ENCODE data around the gene SPACA5B. TPM values are rescaled to one million over a fixed set of nuclear protein-coding genes. Genes with fewer than 3 reads are reported as not detected.
"Not testable (repeated sequence)": the region's sequence is repeated elsewhere in the genome, so short reads cannot be mapped to it uniquely, and the experiment has no call there.

Gene SPACA5B
- total RNA-seq, 5 donors from 2014 or later (not counting 1 experiment from before 2014, with no cell fraction given), result not detected

DNA sequence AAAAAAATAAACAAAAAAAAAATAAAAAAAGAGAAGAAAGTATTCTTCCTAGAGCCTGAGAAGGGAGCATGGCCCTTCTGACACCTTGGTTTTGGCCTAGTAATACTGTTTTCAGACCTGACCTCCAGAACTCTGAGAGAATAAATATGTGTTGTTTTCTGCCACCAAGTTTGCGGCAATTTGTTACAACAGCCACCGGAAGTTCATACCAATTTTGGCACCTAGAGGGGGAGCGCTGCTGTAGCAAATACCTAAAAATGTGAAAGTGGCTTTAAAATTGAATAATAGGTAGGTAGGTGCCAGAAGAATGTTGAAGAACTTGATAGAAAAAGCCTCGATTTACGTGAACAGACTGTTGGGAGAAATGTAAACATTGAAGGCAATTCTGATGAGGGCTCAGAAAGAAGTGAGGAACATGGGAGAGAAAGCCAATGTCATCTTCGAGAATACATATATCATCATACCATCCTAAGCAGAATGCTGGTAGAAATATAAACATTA, 27.5 kb upstream of the SPACA5B start:
- Mint-ChIP-seq H3K27ac (no peak overlapping the region), H3K4me1 (peaks cover 0 to 3% (median 0%) of the 10 kb centered on the region in 3 donors), H3K36me3 (no peaks in the 10 kb centered on the region), H3K27me3 (peaks cover 0 to 3% of the 10 kb centered on the region in 2 donors), H3K4me3 (no peak overlapping the region), H3K9me3 (peaks cover 0 to 5% (median 0%) of the 10 kb centered on the region in 3 donors)
- Histone ChIP-seq H3K36me3 (ENCODE audit: control insufficient read depth in 2 of 2, extremely low read depth in 1 of 2, insufficient read depth in 1 of 2, low read length in 1 of 2) (no peaks in the 10 kb centered on the region), H3K27ac (ENCODE audit: low read length) (no peak overlapping the region), H3K4me1 (ENCODE audit: control insufficient read depth in 1 of 2, extremely low read depth in 1 of 2, insufficient read depth in 2 of 2, low read length in 2 of 2) (no peaks in the 10 kb centered on the region), H3K4me3 (ENCODE audit: control insufficient read depth in 1 of 2, extremely low read depth in 1 of 2, low read length in 1 of 2) (no peak overlapping the region), H3K27me3 (replicated peaks in 1 of 2; ENCODE audit: control insufficient read depth in 2 of 2, extremely low read depth in 1 of 2, insufficient read depth in 2 of 2, low read length in 1 of 2) (no peaks in the 10 kb centered on the region), H3K9me3 (no peaks in the 10 kb centered on the region)
- DNase-seq (no peak), ATAC-seq (replicated peaks in 1 of 4) (no peak)
- CTCF ChIA-PET, result no interaction called here
- POLR2A ChIA-PET, result no interaction called here
- 100% methylated on average over 2 of the region's 6 CpGs for WGBS (ENCODE audit: insufficient coverage)

DNA sequence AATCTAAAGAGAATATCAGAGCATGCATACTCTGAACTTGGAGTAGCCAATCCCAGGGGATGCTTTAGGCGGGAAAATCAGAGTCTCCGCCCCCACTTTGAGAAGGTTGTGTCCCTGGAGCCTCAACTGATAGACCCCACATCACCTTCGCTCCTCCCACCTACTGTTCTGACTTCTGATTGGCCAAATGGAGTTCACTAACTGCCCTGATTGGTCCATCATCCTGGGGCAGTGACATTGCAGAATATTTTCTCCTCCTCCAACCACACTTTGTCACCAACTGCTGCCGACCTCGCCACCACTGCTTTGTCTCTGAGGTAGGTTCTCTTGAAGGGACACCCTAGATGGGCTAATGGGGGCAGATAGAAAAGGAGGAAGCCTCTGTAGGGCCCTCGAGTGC, 22.7 kb upstream of the SPACA5B start:
- DNase-seq (no peak), ATAC-seq (replicated peaks in 1 of 4) (no peak)
- Histone ChIP-seq H3K9me3 (no peaks in the 10 kb centered on the region), H3K4me1 (ENCODE audit: control insufficient read depth in 1 of 2, extremely low read depth in 1 of 2, insufficient read depth in 2 of 2, low read length in 2 of 2) (no peaks in the 10 kb centered on the region), H3K36me3 (ENCODE audit: control insufficient read depth in 2 of 2, extremely low read depth in 1 of 2, insufficient read depth in 1 of 2, low read length in 1 of 2) (no peaks in the 10 kb centered on the region), H3K27ac (ENCODE audit: low read length) (no peak overlapping the region), H3K4me3 (ENCODE audit: control insufficient read depth in 1 of 2, extremely low read depth in 1 of 2, low read length in 1 of 2) (no peak overlapping the region), H3K27me3 (replicated peaks in 1 of 2; ENCODE audit: control insufficient read depth in 2 of 2, extremely low read depth in 1 of 2, insufficient read depth in 2 of 2, low read length in 1 of 2) (no peaks in the 10 kb centered on the region)
- H3K27me3 Mint-ChIP-seq, result peaks cover 3 to 4% of the 10 kb centered on the region in 2 donors
- CTCF ChIA-PET, result no interaction called here
- peaks cover 0 to 3% (median 0%) of the 10 kb centered on the region in 3 donors for H3K4me1 Mint-ChIP-seq
- POLR2A ChIA-PET, result no interaction called here
- no peak overlapping the region for H3K4me3 Mint-ChIP-seq
- H3K27ac Mint-ChIP-seq, result no peak overlapping the region
- H3K9me3 Mint-ChIP-seq, result no peaks in the 10 kb centered on the region
- WGBS (ENCODE audit: insufficient coverage), result no CpG with 5 or more reads among the region's 6 CpGs
- no peaks in the 10 kb centered on the region for H3K36me3 Mint-ChIP-seq

DNA sequence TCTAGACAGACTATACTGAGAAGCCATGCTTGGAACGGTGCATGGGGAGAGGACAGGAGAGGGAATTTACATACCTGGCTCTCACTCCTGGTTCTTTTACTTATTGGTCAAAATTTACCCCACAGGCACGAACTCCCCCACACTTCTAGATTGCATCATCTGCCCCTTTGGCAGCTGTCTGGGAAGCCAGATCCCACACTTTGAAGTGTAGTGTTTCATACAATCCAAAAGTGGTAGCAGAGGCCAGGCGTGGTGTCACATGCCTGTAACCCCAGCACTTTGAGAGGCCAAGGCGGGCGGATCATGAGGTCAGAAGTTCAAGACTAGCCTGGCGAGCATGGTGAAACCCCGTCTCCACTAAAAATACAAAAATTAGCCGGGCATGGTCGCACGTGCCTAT, 5.1 kb upstream of the SPACA5B start:
- H3K36me3 Mint-ChIP-seq; H3K4me3 ChIP-seq (ENCODE audit: control insufficient read depth in 1 of 2, extremely low read depth in 1 of 2, low read length in 1 of 2); POLR2A ChIA-PET; CTCF ChIA-PET; H3K4me1 ChIP-seq (ENCODE audit: control insufficient read depth in 1 of 2, extremely low read depth in 1 of 2, insufficient read depth in 2 of 2, low read length in 2 of 2); H3K27ac ChIP-seq (ENCODE audit: low read length); H3K9me3 Mint-ChIP-seq; H3K27ac Mint-ChIP-seq; ATAC-seq (replicated peaks in 1 of 4); DNase-seq; H3K4me3 Mint-ChIP-seq; H3K4me1 Mint-ChIP-seq; H3K36me3 ChIP-seq (ENCODE audit: control insufficient read depth in 2 of 2, extremely low read depth in 1 of 2, insufficient read depth in 1 of 2, low read length in 1 of 2); H3K9me3 ChIP-seq; H3K27me3 ChIP-seq (replicated peaks in 1 of 2; ENCODE audit: control insufficient read depth in 2 of 2, extremely low read depth in 1 of 2, insufficient read depth in 2 of 2, low read length in 1 of 2): not testable (repeated sequence)
- 88% methylated on average over 3 of the region's 10 CpGs for WGBS (ENCODE audit: insufficient coverage)
- H3K27me3 Mint-ChIP-seq, result peaks cover 0 to 18% of the 10 kb centered on the region in 2 donors

DNA sequence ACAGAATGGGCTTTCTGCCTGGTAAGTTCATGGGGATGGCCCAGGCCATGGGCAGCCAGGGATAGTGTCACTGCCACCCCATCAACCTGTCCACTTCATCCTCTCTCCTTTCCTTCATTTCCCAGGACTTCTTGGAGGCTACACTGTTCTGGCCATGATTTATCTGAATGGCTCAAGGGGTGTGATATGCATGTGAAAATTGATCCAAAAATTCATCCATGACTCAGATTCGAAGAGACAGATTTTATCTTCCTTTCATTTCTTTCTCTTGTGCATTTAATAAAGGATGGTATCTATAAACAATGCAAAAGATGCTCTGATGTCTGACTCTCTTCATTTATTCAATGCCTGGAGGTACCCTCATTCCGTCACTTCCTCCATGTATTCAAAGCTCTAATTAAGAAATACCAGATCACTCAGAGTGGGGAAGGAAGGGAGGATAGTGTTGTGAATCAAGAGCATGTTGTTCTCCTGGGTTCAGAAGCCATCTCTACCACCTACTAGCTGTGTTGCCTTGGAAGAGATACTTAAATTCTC, 1.9 kb downstream of the SPACA5B start:
- H3K4me1 ChIP-seq (ENCODE audit: control insufficient read depth in 1 of 2, extremely low read depth in 1 of 2, insufficient read depth in 2 of 2, low read length in 2 of 2); H3K4me3 Mint-ChIP-seq; H3K9me3 Mint-ChIP-seq; H3K4me1 Mint-ChIP-seq; POLR2A ChIA-PET; CTCF ChIA-PET; H3K27me3 ChIP-seq (replicated peaks in 1 of 2; ENCODE audit: control insufficient read depth in 2 of 2, extremely low read depth in 1 of 2, insufficient read depth in 2 of 2, low read length in 1 of 2); DNase-seq; H3K36me3 ChIP-seq (ENCODE audit: control insufficient read depth in 2 of 2, extremely low read depth in 1 of 2, insufficient read depth in 1 of 2, low read length in 1 of 2); H3K27ac Mint-ChIP-seq; H3K9me3 ChIP-seq; H3K36me3 Mint-ChIP-seq; H3K27me3 Mint-ChIP-seq; H3K27ac ChIP-seq (ENCODE audit: low read length); ATAC-seq (replicated peaks in 1 of 4); H3K4me3 ChIP-seq (ENCODE audit: control insufficient read depth in 1 of 2, extremely low read depth in 1 of 2, low read length in 1 of 2): not testable (repeated sequence)
- no CpG with 5 or more reads among the region's 2 CpGs for WGBS (ENCODE audit: insufficient coverage)

DNA sequence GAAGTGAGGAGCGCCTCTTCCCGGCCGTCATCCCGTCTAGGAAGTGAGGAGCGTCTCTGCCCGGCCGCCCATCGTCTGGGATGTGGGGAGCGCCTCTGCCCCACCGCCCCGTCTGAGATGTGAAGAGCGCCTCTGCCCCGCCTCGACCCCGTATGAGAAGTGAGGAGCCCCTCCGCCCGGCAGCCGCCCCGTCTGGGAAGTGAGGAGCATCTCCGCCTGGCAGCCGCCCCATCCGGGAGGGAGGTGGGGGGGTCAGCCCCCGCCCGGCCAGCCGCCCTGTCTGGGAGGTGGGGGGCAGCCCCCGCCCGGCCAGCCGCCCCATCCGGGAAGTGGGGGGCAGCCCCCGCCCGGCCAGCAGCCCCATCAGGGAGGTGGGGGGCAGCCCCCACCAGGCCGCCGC, 8.7 kb downstream of the SPACA5B start:
- H3K27ac Mint-ChIP-seq; H3K36me3 Mint-ChIP-seq; H3K4me1 ChIP-seq (ENCODE audit: control insufficient read depth in 1 of 2, extremely low read depth in 1 of 2, insufficient read depth in 2 of 2, low read length in 2 of 2); ATAC-seq (replicated peaks in 1 of 4); H3K9me3 Mint-ChIP-seq; CTCF ChIA-PET; H3K4me3 ChIP-seq (ENCODE audit: control insufficient read depth in 1 of 2, extremely low read depth in 1 of 2, low read length in 1 of 2); H3K9me3 ChIP-seq; POLR2A ChIA-PET; H3K36me3 ChIP-seq (ENCODE audit: control insufficient read depth in 2 of 2, extremely low read depth in 1 of 2, insufficient read depth in 1 of 2, low read length in 1 of 2); DNase-seq; H3K4me3 Mint-ChIP-seq; H3K27me3 Mint-ChIP-seq; H3K27me3 ChIP-seq (replicated peaks in 1 of 2; ENCODE audit: control insufficient read depth in 2 of 2, extremely low read depth in 1 of 2, insufficient read depth in 2 of 2, low read length in 1 of 2); H3K27ac ChIP-seq (ENCODE audit: low read length): not testable (repeated sequence)
- peaks cover 15 to 23% (median 17%) of the 10 kb centered on the region in 3 donors for H3K4me1 Mint-ChIP-seq
- WGBS (ENCODE audit: insufficient coverage), result no CpG with 5 or more reads among the region's 33 CpGs

DNA sequence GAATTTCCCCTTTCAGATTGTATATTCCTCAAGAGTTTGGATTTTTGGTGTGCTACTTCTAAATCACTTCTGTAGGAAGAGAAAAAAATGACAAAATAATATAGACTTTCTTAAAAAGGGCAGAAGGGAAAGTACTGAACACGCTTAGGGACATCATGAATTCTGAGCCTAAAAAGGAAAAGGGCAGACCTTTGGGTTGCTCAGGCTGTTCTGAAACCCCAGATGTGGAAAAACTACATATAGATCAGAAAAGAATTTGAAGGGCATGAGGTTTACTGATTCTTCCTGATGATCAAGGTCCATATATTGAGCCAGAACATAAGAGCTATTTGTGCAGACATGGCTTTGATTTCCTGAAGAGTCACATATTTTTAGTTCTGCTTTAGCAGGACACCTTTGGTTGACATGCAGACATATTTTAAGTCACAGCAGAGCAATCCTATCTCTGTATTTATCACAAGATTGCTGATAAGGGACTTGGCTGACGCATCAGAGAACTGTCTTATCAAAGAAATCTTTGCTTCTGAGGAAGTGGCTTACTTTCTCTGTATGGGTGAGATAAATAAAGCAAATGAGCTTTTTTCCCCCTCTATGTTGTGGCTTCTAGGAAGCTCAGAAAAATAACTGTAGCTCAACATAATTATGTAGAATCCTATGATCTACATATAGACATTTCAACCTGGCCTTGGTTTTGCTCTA, 11.5 kb downstream of the SPACA5B start:
- H3K36me3 ChIP-seq (ENCODE audit: control insufficient read depth in 2 of 2, extremely low read depth in 1 of 2, insufficient read depth in 1 of 2, low read length in 1 of 2); H3K27me3 Mint-ChIP-seq; H3K4me3 ChIP-seq (ENCODE audit: control insufficient read depth in 1 of 2, extremely low read depth in 1 of 2, low read length in 1 of 2); H3K9me3 Mint-ChIP-seq; H3K27ac Mint-ChIP-seq; H3K9me3 ChIP-seq; H3K27me3 ChIP-seq (replicated peaks in 1 of 2; ENCODE audit: control insufficient read depth in 2 of 2, extremely low read depth in 1 of 2, insufficient read depth in 2 of 2, low read length in 1 of 2); H3K36me3 Mint-ChIP-seq; CTCF ChIA-PET; POLR2A ChIA-PET; H3K4me3 Mint-ChIP-seq; H3K4me1 ChIP-seq (ENCODE audit: control insufficient read depth in 1 of 2, extremely low read depth in 1 of 2, insufficient read depth in 2 of 2, low read length in 2 of 2); H3K27ac ChIP-seq (ENCODE audit: low read length): not testable (repeated sequence)
- peaks cover 20 to 32% (median 26%) of the 10 kb centered on the region in 3 donors for H3K4me1 Mint-ChIP-seq
- ATAC-seq (replicated peaks in 1 of 4) (peak; percentile 86 to 96 (median 94)), DNase-seq (peak in 1 of 35 experiments; percentile 0)
- WGBS (ENCODE audit: insufficient coverage), result no CpG with 5 or more reads among the region's 2 CpGs
